ENCODE results near the gene MAST1. TPM values are rescaled to one million over a fixed set of nuclear protein-coding genes. Genes with fewer than 3 reads are reported as not detected.

The MAST1 gene
- total RNA-seq, 4 donors from 2014 or later = not detected

DNA sequence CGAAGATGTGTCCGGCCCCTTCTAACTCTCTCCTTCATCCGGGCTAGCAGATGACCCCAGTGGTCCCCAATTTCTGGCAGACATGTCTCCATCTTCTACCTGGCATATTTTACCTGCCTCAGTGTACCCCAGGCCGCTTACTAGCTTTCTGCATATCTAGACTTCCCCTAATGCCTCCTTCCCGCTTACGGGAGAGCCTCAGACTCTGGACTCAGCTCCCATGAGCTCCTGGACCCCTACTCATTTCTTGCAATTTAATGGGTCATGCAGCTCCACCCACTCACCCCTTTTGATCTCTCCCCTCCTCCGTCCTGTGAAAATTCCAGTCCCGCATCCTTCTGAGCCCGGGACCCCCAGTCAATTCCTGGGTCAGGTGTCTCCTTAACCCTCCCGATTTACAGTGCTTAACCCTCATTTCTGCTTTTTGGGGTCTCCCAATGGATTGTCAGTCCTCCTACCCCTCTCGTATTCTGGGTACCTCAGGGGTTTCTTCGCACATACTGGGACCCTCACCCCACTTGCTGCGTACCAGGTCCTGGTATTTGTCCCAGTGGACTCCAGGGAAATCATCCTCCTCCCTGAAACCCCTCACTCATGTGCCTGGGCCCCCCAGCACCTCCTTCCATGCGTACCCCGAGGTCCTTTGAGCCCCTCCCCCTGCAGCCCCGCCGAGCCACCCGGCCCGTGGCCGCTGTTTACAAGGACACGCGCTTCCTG, 47.5 kb upstream of the MAST1 start:
- no peaks in the 10 kb centered on the region for H3K27me3 ChIP-seq
- ATAC-seq = no peak
- no peak for TF ChIP-seq POLR2A (IDR thresholded peaks at IDR 0.05)
- TF ChIP-seq, protein P1, sequence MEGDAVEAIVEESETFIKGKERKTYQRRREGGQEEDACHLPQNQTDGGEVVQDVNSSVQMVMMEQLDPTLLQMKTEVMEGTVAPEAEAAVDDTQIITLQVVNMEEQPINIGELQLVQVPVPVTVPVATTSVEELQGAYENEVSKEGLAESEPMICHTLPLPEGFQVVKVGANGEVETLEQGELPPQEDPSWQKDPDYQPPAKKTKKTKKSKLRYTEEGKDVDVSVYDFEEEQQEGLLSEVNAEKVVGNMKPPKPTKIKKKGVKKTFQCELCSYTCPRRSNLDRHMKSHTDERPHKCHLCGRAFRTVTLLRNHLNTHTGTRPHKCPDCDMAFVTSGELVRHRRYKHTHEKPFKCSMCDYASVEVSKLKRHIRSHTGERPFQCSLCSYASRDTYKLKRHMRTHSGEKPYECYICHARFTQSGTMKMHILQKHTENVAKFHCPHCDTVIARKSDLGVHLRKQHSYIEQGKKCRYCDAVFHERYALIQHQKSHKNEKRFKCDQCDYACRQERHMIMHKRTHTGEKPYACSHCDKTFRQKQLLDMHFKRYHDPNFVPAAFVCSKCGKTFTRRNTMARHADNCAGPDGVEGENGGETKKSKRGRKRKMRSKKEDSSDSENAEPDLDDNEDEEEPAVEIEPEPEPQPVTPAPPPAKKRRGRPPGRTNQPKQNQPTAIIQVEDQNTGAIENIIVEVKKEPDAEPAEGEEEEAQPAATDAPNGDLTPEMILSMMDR (IDR thresholded peaks at IDR 0.05 in 4 of 5, conservative IDR thresholded peaks at IDR 0.05 in 1 of 5) = no peak
- H3K4me3 ChIP-seq = peak overlapping the region; percentile 91 to 98 (median 94)
- H3K27ac ChIP-seq = peak overlapping the region; percentile 99 to 100 (median 100)
- intact Hi-C loops (cut with DNase I; ENCODE audit: low total_unique reads) = loop anchor here (5.0 kb wide), 4 partner anchors 68 to 1057 kb away; partner anchors contain the start of genes FARSA, IER2, STX10 and TNPO2
- no peaks in the 10 kb centered on the region for H3K36me3 ChIP-seq
- peaks cover 45% of the 10 kb centered on the region in 2 donors for H3K4me1 ChIP-seq
- H3K9me3 ChIP-seq = no peaks in the 10 kb centered on the region
- DNase-seq = no peak
- in situ Hi-C loops (cut with MboI; ENCODE audit: low sequenced_read_pairs in 4 of 4) = no loop called here

DNA sequence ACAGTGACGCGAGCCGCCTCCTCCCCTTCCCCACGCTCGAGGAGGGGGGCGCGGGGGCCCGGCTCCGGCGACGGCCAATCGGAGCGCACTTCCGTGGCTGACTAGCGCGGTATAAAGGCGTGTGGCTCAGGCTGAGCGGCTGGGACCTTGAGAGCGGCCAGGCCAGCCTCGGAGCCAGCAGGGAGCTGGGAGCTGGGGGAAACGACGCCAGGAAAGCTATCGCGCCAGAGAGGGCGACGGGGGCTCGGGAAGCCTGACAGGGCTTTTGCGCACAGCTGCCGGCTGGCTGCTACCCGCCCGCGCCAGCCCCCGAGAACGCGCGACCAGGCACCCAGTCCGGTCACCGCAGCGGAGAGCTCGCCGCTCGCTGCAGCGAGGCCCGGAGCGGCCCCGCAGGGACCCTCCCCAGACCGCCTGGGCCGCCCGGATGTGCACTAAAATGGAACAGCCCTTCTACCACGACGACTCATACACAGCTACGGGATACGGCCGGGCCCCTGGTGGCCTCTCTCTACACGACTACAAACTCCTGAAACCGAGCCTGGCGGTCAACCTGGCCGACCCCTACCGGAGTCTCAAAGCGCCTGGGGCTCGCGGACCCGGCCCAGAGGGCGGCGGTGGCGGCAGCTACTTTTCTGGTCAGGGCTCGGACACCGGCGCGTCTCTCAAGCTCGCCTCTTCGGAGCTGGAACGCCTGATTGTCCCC, 46.8 kb upstream of the MAST1 start, which contains the start of gene JUNB:
TSS of gene JUNB (plus strand) at position 142 of the 706 bp plus-strand sequence. CDS start at position 428, 286 bp downstream.
- peak; percentile 100 for TF ChIP-seq POLR2A (IDR thresholded peaks at IDR 0.05)
- TF ChIP-seq, protein P1 (IDR thresholded peaks at IDR 0.05 in 4 of 5, conservative IDR thresholded peaks at IDR 0.05 in 1 of 5) = peak in 3 of 5 experiments; percentile 10 to 17 (median 16)
- Histone ChIP-seq H3K27me3 (no peaks in the 10 kb centered on the region), H3K27ac (peak within 1 kb of the TSS; percentile 99 to 100 (median 100)), H3K9me3 (no peaks in the 10 kb centered on the region), H3K4me1 (peaks cover 38 to 45% of the 10 kb centered on the region in 2 donors), H3K36me3 (no peaks in the 10 kb centered on the region), H3K4me3 (peak within 1 kb of the TSS; percentile 91 to 98 (median 94))
- intact Hi-C loops (cut with DNase I; ENCODE audit: low total_unique reads) = loop anchor here (5.0 kb wide), 4 partner anchors 69 to 1056 kb away; partner anchors contain the start of genes FARSA, IER2, STX10 and TNPO2
- peak; percentile 48 to 50 for ATAC-seq
- in situ Hi-C loops (cut with MboI; ENCODE audit: low sequenced_read_pairs in 4 of 4) = no loop called here
- peak; percentile 96 to 97 for DNase-seq

DNA sequence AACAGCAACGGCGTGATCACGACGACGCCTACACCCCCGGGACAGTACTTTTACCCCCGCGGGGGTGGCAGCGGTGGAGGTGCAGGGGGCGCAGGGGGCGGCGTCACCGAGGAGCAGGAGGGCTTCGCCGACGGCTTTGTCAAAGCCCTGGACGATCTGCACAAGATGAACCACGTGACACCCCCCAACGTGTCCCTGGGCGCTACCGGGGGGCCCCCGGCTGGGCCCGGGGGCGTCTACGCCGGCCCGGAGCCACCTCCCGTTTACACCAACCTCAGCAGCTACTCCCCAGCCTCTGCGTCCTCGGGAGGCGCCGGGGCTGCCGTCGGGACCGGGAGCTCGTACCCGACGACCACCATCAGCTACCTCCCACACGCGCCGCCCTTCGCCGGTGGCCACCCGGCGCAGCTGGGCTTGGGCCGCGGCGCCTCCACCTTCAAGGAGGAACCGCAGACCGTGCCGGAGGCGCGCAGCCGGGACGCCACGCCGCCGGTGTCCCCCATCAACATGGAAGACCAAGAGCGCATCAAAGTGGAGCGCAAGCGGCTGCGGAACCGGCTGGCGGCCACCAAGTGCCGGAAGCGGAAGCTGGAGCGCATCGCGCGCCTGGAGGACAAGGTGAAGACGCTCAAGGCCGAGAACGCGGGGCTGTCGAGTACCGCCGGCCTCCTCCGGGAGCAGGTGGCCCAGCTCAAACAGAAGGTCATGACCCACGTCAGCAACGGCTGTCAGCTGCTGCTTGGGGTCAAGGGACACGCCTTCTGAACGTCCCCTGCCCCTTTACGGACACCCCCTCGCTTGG, 46.1 kb upstream of the MAST1 start:
- intact Hi-C loops (cut with DNase I; ENCODE audit: low total_unique reads) (loop anchor here (5.0 kb wide), 4 partner anchors 70 to 1055 kb away; partner anchors contain the start of genes FARSA, IER2, STX10 and TNPO2), in situ Hi-C loops (cut with MboI; ENCODE audit: low sequenced_read_pairs in 4 of 4) (no loop called here)
- Histone ChIP-seq H3K27me3 (no peaks in the 10 kb centered on the region), H3K36me3 (no peaks in the 10 kb centered on the region), H3K27ac (peak overlapping the region; percentile 99 to 100 (median 100)), H3K4me1 (peaks cover 33 to 40% of the 10 kb centered on the region in 2 donors), H3K9me3 (no peaks in the 10 kb centered on the region), H3K4me3 (peak overlapping the region; percentile 91 to 98 (median 94))
- DNase-seq (peak; percentile 81 to 86), ATAC-seq (peak; percentile 9 to 24)
- peak; percentile 71 to 78 for TF ChIP-seq POLR2A (IDR thresholded peaks at IDR 0.05)
- TF ChIP-seq, protein P1 (IDR thresholded peaks at IDR 0.05 in 4 of 5, conservative IDR thresholded peaks at IDR 0.05 in 1 of 5) = peak in 1 of 5 experiments; percentile 11

DNA sequence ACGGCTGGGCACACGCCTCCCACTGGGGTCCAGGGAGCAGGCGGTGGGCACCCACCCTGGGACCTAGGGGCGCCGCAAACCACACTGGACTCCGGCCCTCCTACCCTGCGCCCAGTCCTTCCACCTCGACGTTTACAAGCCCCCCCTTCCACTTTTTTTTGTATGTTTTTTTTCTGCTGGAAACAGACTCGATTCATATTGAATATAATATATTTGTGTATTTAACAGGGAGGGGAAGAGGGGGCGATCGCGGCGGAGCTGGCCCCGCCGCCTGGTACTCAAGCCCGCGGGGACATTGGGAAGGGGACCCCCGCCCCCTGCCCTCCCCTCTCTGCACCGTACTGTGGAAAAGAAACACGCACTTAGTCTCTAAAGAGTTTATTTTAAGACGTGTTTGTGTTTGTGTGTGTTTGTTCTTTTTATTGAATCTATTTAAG, 45.4 kb upstream of the MAST1 start:
- no peaks in the 10 kb centered on the region for H3K36me3 ChIP-seq
- intact Hi-C loops (cut with DNase I; ENCODE audit: low total_unique reads) = loop anchor here (1.0 to 5.0 kb wide), 5 partner anchors 18 to 1054 kb away; partner anchors contain the start of genes FARSA, HOOK2, IER2 and STX10
- H3K4me3 ChIP-seq = peak overlapping the region; percentile 91 to 98 (median 94)
- in situ Hi-C loops (cut with MboI; ENCODE audit: low sequenced_read_pairs in 4 of 4) = no loop called here
- H3K9me3 ChIP-seq = no peaks in the 10 kb centered on the region
- peaks cover 31 to 33% of the 10 kb centered on the region in 2 donors for H3K4me1 ChIP-seq
- TF ChIP-seq, protein P1 (IDR thresholded peaks at IDR 0.05 in 4 of 5, conservative IDR thresholded peaks at IDR 0.05 in 1 of 5) = peak in 1 of 5 experiments; percentile 5
- TF ChIP-seq POLR2A (IDR thresholded peaks at IDR 0.05) = peak in 1 of 2 donors; percentile 47
- H3K27me3 ChIP-seq = no peaks in the 10 kb centered on the region
- ATAC-seq (no peak), DNase-seq (no peak)
- H3K27ac ChIP-seq = peak overlapping the region; percentile 99 to 100 (median 100)
